Activated CD8-positive, alpha-beta T cell treated with anti-CD3 and anti-CD28 coated beads, Interleukin-2, amount 10 ng/mL, durations not matched to agents 7 days and 5 days (primary cell): ENCODE measurements around the gene CHRNA10. TPM values are rescaled to one million over a fixed set of nuclear protein-coding genes. Genes with fewer than 3 reads are reported as not detected.

ENCODE experiments used
- ATAC-seq: fragments of 150-1000 bp; cut with Tn5 transposase; one replicate; pipeline ENCODE4 v1.10.0; 2021; ENCODE audit warnings: moderate library complexity
- CTCF ChIA-PET: fragments of 350-600 bp; sonication (Branson Sonifier 250); formaldehyde crosslinking; loops from one replicate; lab custom pipeline; 2021; ENCODE audit warnings: antibody characterized with exemption; lab: Charles Lee
- POLR2A ChIA-PET: fragments of 350-600 bp; sonication (Branson Sonifier 250); formaldehyde crosslinking; loops from one replicate; lab custom pipeline; 2021; ENCODE audit warnings: antibody characterized with exemption; lab: Charles Lee
- DNase-seq: peaks from one replicate; pipeline ENCODE4 v3.0.0-alpha.2; 2020
- H3K27ac Mint-ChIP-seq: one replicate; pipeline ENCODE4 v1.8.0; 2021; ENCODE audit warnings: mild to moderate bottlenecking, mixed read lengths
- H3K27me3 Mint-ChIP-seq: one replicate; pipeline ENCODE4 v1.8.0; 2021; ENCODE audit warnings: low read depth, mixed read lengths
- H3K36me3 Mint-ChIP-seq: one replicate; pipeline ENCODE4 v1.8.0; 2021; ENCODE audit warnings: low read depth, mixed read lengths
- H3K4me1 Mint-ChIP-seq: one replicate; pipeline ENCODE4 v1.8.0; 2021; ENCODE audit warnings: low read depth, mixed read lengths
- H3K4me3 Mint-ChIP-seq: one replicate; pipeline ENCODE4 v1.8.0; 2021; ENCODE audit warnings: mild to moderate bottlenecking, mixed read lengths
- H3K9me3 Mint-ChIP-seq: one replicate; pipeline ENCODE4 v1.8.0; 2022; ENCODE audit warnings: mixed read lengths; ENCODE audit not compliant: insufficient read depth
- total RNA-seq, 2 experiments: library from RNA; stranded (reverse); gene quantifications; one replicate each; pipeline ENCODE4 v1.2.3, GENCODE V29; 2021

CHRNA10 gene
- total RNA-seq, 2 experiments from 2014 or later, result 2.6 to 3.0 TPM

GRCh38 chr11:3684129-3684818, 13.1 kb upstream of the CHRNA10 start:
- no peaks in the 10 kb centered on the region for H3K9me3 Mint-ChIP-seq
- peaks cover 71% of the 10 kb centered on the region for H3K36me3 Mint-ChIP-seq
- no peak overlapping the region for H3K4me3 Mint-ChIP-seq
- CTCF ChIA-PET, result interaction anchor here (1.1 to 2.9 kb wide), 2 partner anchors 10 to 124 kb away, joined by 4 to 15 read pairs; partner anchors contain the start of gene PGAP2
- DNase-seq, result no peak
- ATAC-seq, result no peak
- no peak overlapping the region for H3K27ac Mint-ChIP-seq
- H3K4me1 Mint-ChIP-seq, result peaks cover 4% of the 10 kb centered on the region
- H3K27me3 Mint-ChIP-seq, result no peaks in the 10 kb centered on the region
- POLR2A ChIA-PET, result no interaction called here

GRCh38 chr11:3683039-3683438, 11.9 kb upstream of the CHRNA10 start:
- ChIA-PET POLR2A (interaction anchor here (0.8 kb wide), 1 partner anchor 10 kb away, joined by 3 read pairs; no protein-coding TSS in a partner anchor), CTCF (interaction anchor here (0.7 to 2.9 kb wide), 2 partner anchors 125 to 359 kb away, joined by 3 to 15 read pairs; partner anchors contain the start of gene PGAP2)

GRCh38 chr11:3679077-3679476, 7.9 kb upstream of the CHRNA10 start:
- CTCF ChIA-PET, result no interaction called here
- H3K4me3 Mint-ChIP-seq, result no peak overlapping the region
- ATAC-seq, result no peak
- H3K36me3 Mint-ChIP-seq, result peaks cover 76% of the 10 kb centered on the region
- DNase-seq, result no peak
- H3K27ac Mint-ChIP-seq, result no peak overlapping the region
- no peaks in the 10 kb centered on the region for H3K27me3 Mint-ChIP-seq
- peaks cover 4% of the 10 kb centered on the region for H3K4me1 Mint-ChIP-seq
- POLR2A ChIA-PET, result no interaction called here
- H3K9me3 Mint-ChIP-seq, result no peaks in the 10 kb centered on the region

More at GRCh38 chr11:3683039-3683438, 11.9 kb upstream of the CHRNA10 start:
- Mint-ChIP-seq H3K36me3 (peaks cover 76% of the 10 kb centered on the region), H3K9me3 (no peaks in the 10 kb centered on the region), H3K4me3 (no peak overlapping the region), H3K27me3 (no peaks in the 10 kb centered on the region), H3K27ac (no peak overlapping the region), H3K4me1 (peaks cover 4% of the 10 kb centered on the region)
- no peak for ATAC-seq
- no peak for DNase-seq

DNA sequence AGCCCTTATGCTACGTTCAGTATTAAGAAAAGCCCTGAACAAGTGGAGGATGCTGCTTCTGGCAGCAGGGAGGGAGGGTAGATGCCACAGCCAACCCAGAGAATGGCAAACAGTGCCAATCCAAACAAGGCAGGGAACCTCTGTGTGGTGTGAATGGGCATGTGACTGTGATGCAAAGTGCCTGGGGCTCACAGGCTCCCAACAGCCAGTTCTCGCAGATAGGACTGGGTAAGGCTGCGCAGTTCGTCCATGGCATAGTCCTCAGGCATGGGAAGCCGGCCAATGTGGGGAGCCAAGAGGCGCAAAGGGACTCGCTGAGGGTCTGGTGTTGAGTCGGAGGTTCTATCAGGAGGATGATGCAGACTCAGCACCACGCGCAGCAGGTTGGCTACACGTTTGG, 4.8 kb upstream of the CHRNA10 start:
- H3K4me3 Mint-ChIP-seq, result no peak overlapping the region
- DNase-seq (no peak), ATAC-seq (no peak)
- H3K9me3 Mint-ChIP-seq, result no peaks in the 10 kb centered on the region
- ChIA-PET POLR2A (no interaction called here), CTCF (no interaction called here)
- H3K4me1 Mint-ChIP-seq, result no peaks in the 10 kb centered on the region
- H3K27me3 Mint-ChIP-seq, result no peaks in the 10 kb centered on the region
- peaks cover 57% of the 10 kb centered on the region for H3K36me3 Mint-ChIP-seq
- no peak overlapping the region for H3K27ac Mint-ChIP-seq

DNA sequence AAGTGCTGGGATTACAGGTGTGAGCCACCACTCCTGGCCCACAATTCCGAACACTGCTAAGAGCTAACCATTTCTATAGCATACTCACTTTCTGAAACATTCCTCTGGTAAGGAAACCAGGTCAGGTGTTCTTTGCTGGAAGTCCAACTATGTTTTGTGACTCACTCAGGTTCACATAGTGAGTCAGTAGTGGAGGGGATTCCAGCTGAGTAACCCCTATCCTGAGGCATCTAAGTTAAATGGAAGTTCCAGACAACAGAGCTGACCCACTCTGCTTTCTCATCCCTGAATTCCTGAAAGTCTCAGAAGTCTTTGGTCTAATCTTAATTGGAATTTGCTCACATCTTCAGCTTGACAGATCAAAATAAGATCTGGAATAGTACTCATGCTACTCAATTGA, 3.0 kb upstream of the CHRNA10 start:
- ChIA-PET POLR2A (no interaction called here), CTCF (interaction anchor here (0.7 kb wide), 1 partner anchor 134 kb away, joined by 3 read pairs; no protein-coding TSS in a partner anchor)
- no peaks in the 10 kb centered on the region for H3K9me3 Mint-ChIP-seq
- no peak overlapping the region for H3K27ac Mint-ChIP-seq
- DNase-seq, result no peak
- H3K36me3 Mint-ChIP-seq, result peaks cover 46% of the 10 kb centered on the region
- H3K27me3 Mint-ChIP-seq, result no peaks in the 10 kb centered on the region
- H3K4me1 Mint-ChIP-seq, result no peaks in the 10 kb centered on the region
- H3K4me3 Mint-ChIP-seq, result no peak overlapping the region
- no peak for ATAC-seq

DNA sequence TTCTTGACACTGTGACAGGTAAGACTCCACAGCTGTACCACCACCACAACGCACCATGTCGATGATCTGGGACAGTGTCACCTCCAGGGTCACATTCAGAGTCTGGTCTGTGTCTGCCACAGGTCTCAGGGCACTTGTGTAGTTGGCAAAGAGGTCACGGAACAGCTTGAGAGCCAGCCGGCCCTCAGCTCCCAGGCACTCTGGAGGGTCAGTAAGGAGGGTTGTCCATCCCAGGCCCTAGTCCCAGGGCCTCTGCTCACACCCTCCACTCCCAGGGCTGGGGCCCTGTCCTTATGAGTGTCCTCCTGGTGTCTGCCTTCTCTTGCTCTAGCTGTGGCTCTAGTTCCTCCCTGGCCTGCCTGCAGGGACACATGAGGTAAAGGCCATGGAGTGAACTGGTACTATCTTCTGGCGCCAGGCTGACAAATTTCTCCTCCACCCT, 1.4 kb downstream of the CHRNA10 start:
- no peaks in the 10 kb centered on the region for H3K27me3 Mint-ChIP-seq
- no peaks in the 10 kb centered on the region for H3K9me3 Mint-ChIP-seq

GRCh38 chr11:3669128-3669527, 2.1 kb downstream of the CHRNA10 start:
- Mint-ChIP-seq H3K36me3 (peaks cover 24% of the 10 kb centered on the region), H3K9me3 (no peaks in the 10 kb centered on the region), H3K4me3 (no peak overlapping the region), H3K4me1 (no peaks in the 10 kb centered on the region), H3K27me3 (no peaks in the 10 kb centered on the region), H3K27ac (peak overlapping the region; percentile 22)
- CTCF ChIA-PET, result no interaction called here
- no peak for DNase-seq
- ATAC-seq, result no peak
- POLR2A ChIA-PET, result no interaction called here

More for the DNA sequence above, 1.4 kb downstream of the CHRNA10 start:
- Mint-ChIP-seq H3K4me1 (no peaks in the 10 kb centered on the region), H3K4me3 (no peak overlapping the region), H3K27ac (no peak overlapping the region), H3K36me3 (peaks cover 25% of the 10 kb centered on the region)
- ATAC-seq, result no peak
- ChIA-PET POLR2A (no interaction called here), CTCF (no interaction called here)
- DNase-seq, result no peak

DNA sequence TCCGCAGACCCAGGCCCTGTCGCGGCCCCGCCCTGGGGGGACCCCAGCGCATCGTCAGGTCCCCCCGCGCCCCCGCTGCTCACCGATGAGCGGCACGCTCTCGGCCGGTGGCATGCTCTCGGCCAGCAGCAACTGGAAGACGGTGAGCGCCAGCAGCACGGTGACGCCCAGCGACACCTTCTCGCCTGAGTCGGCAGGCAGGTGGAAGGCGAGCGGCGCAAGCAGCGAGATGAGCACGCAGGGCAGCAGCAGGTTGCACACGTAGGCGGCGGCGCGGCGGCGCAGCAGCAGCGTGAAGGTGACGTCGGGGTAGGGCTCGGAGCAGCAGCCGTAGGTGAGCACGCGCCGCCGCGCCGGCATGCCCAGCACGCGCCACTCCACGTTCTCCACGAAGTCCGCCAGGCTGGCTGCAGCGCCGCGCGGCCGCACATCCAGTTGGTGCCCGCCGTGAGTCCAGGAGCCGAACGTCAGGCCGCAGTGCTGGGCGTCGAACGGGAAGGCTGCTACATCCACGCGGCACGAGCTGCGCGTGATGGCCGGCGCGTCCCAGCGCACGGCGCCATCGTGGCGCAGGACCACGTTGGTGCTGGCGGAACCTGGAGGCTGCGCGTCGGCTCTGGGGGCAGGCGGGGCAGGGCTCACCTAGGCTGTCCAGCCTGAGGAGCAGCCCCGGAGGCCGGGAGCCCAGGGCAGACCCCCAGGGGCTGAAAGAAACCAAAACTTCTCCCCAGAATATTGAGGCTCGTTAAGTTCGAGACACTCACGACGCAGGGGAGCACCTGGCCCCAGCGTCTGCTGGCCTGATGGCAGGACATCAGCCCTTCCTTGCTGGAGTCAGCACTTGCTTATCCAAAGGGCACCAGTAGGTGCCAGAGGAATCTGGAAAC, 3.8 kb downstream of the CHRNA10 start:
- Mint-ChIP-seq H3K27me3 (no peaks in the 10 kb centered on the region), H3K27ac (no peak overlapping the region), H3K4me3 (no peak overlapping the region), H3K36me3 (peaks cover 22% of the 10 kb centered on the region), H3K4me1 (no peaks in the 10 kb centered on the region), H3K9me3 (no peaks in the 10 kb centered on the region)
- ATAC-seq, result no peak
- DNase-seq, result no peak
- CTCF ChIA-PET, result no interaction called here
- POLR2A ChIA-PET, result no interaction called here

- H3K4me1 Mint-ChIP-seq, result no peaks in the 10 kb centered on the region
- no peaks in the 10 kb centered on the region for H3K27me3 Mint-ChIP-seq
- no peak overlapping the region for H3K27ac Mint-ChIP-seq
- CTCF ChIA-PET, result no interaction called here
- POLR2A ChIA-PET, result no interaction called here
- DNase-seq (no peak), ATAC-seq (no peak)
- H3K36me3 Mint-ChIP-seq, result peaks cover 22% of the 10 kb centered on the region
- no peak overlapping the region for H3K4me3 Mint-ChIP-seq
- no peaks in the 10 kb centered on the region for H3K9me3 Mint-ChIP-seq
Observed at GRCh38 chr11:3666023-3666530, 5.1 kb downstream of the CHRNA10 start.

GRCh38 chr11:3665336-3666022, 5.7 kb downstream of the CHRNA10 start:
- ChIA-PET CTCF (no interaction called here), POLR2A (interaction anchor here (0.6 kb wide), 1 partner anchor 13 kb away, joined by 4 read pairs; no protein-coding TSS in a partner anchor)
- no peaks in the 10 kb centered on the region for H3K27me3 Mint-ChIP-seq
- DNase-seq (no peak), ATAC-seq (no peak)
- peaks cover 22% of the 10 kb centered on the region for H3K36me3 Mint-ChIP-seq
- no peaks in the 10 kb centered on the region for H3K4me1 Mint-ChIP-seq
- no peak overlapping the region for H3K4me3 Mint-ChIP-seq
- no peak overlapping the region for H3K27ac Mint-ChIP-seq
- no peaks in the 10 kb centered on the region for H3K9me3 Mint-ChIP-seq

GRCh38 chr11:3664032-3664630, 7.1 kb downstream of the CHRNA10 start:
- DNase-seq (no peak), ATAC-seq (no peak)
- Mint-ChIP-seq H3K9me3 (no peaks in the 10 kb centered on the region), H3K27me3 (no peaks in the 10 kb centered on the region), H3K36me3 (peaks cover 18% of the 10 kb centered on the region), H3K4me3 (no peak overlapping the region), H3K4me1 (no peaks in the 10 kb centered on the region), H3K27ac (no peak overlapping the region)
- POLR2A ChIA-PET, result no interaction called here
- CTCF ChIA-PET, result no interaction called here
